K562 (cell line): Measurements from ENCODE around the gene RABL6. TPM values are rescaled to one million over a fixed set of nuclear protein-coding genes. Genes with fewer than 3 reads are reported as not detected.

Experiments used
- ATF6 ChIP-seq: sonication (generic); formaldehyde crosslinking; IDR thresholded peaks from 2 replicates; pipeline ENCODE4 v1.4.0; 2020; ENCODE audit warnings: mild to moderate bottlenecking, missing genetic modification reagents
- BHLHE40 ChIP-seq: IDR thresholded peaks from 2 replicates; pipeline ENCODE4 v1.6.1; 2011; ENCODE audit warnings: low read length, improper control_type of control experiment
- E2F4 ChIP-seq: sonication (generic); formaldehyde crosslinking; IDR thresholded peaks from 2 replicates; pipeline ENCODE4 v1.8.0; 2022; ENCODE audit warnings: mild to moderate bottlenecking, low read depth, missing genetic modification reagents
- ELK1 ChIP-seq: sonication (generic); formaldehyde crosslinking; IDR thresholded peaks from 2 replicates; pipeline ENCODE4 v1.8.1; 2022; ENCODE audit warnings: missing genetic modification reagents
- EZH2 ChIP-seq: IDR thresholded peaks from 2 replicates; pipeline ENCODE4 v1.6.1; 2012; ENCODE audit warnings: low read depth, mild to moderate bottlenecking, inconsistent platforms, low read length, borderline replicate concordance
- GTF2F1 ChIP-seq: IDR thresholded peaks from 2 replicates; pipeline ENCODE4 v1.6.1; 2011; ENCODE audit warnings: low read depth, low read length, improper control_type of control experiment
- KAT8 ChIP-seq: fragments of 450-650 bp; IDR thresholded peaks from 2 replicates; pipeline ENCODE4 v1.6.1; 2016; ENCODE audit warnings: low read depth, mild to moderate bottlenecking
- NBN ChIP-seq: fragments of 450-650 bp; IDR thresholded peaks from 2 replicates; pipeline ENCODE4 v1.6.1; 2016; ENCODE audit warnings: low read depth, mild to moderate bottlenecking
- NR4A1 ChIP-seq, 2 experiments: fragments of 250-450 bp in 1 of 2; fragments of 450-650 bp in 1 of 2; sonication (Bioruptor Pico) in 1 of 2; IDR thresholded peaks; 2 replicates each; pipeline versions ENCODE4 v1.4.0 to v1.6.1; 2016 to 2020; ENCODE audit warnings: mild to moderate bottlenecking in 2 of 2, missing compliant biosample characterization in 1 of 2, missing genetic modification characterization in 1 of 2, moderate library complexity in 1 of 2
- POLR2G ChIP-seq: fragments of 200-400 bp; formaldehyde crosslinking; IDR thresholded peaks from 2 replicates; pipeline ENCODE4 v1.6.1; 2017; ENCODE audit warnings: low read depth, mild to moderate bottlenecking, antibody characterized with exemption, low read length, moderate library complexity
- PTTG1 ChIP-seq: fragments of 450-650 bp; IDR thresholded peaks from 2 replicates; pipeline ENCODE4 v1.6.1; 2016; ENCODE audit warnings: low read depth, mild to moderate bottlenecking, missing genetic modification characterization, missing compliant biosample characterization
- RB1 ChIP-seq: fragments of 450-650 bp; IDR thresholded peaks from 2 replicates; pipeline ENCODE4 v1.6.1; 2017; ENCODE audit warnings: low read depth, mild to moderate bottlenecking
- STAT5B ChIP-seq: fragments of 250-450 bp; sonication (Bioruptor Pico); IDR thresholded peaks from 2 replicates; pipeline ENCODE4 v1.8.0; 2021; ENCODE audit warnings: mild to moderate bottlenecking, inconsistent platforms
- VEZF1 ChIP-seq: fragments of 200-800 bp; sonication (Bioruptor generic); IDR thresholded peaks from 2 replicates; pipeline ENCODE4 v1.6.1; 2017; ENCODE audit warnings: missing genetic modification characterization, missing compliant biosample characterization
- ZBTB26 ChIP-seq: fragments of 450-650 bp; formaldehyde crosslinking; IDR thresholded peaks from 2 replicates; pipeline ENCODE4 v1.4.0; 2022; ENCODE audit warnings: missing genetic modification characterization
- ZBTB7A ChIP-seq: IDR thresholded peaks from 2 replicates; pipeline ENCODE4 v1.6.1; 2011; ENCODE audit warnings: low read depth, mild to moderate bottlenecking, low read length, moderate library complexity, borderline replicate concordance; ENCODE audit not compliant: control insufficient read depth
- ZFP30 ChIP-seq: fragments of 250-450 bp; sonication (Bioruptor Pico); IDR thresholded peaks from 2 replicates; pipeline ENCODE4 v1.8.0; 2022; ENCODE audit warnings: moderate library complexity, mild to moderate bottlenecking, inconsistent platforms, borderline replicate concordance
- ZNF347 ChIP-seq: fragments of 450-650 bp; formaldehyde crosslinking; IDR thresholded peaks from 2 replicates; pipeline ENCODE4 v1.4.0; 2020; ENCODE audit warnings: low read depth, mild to moderate bottlenecking, moderate library complexity
- ZNF75A ChIP-seq: fragments of 450-650 bp; formaldehyde crosslinking; IDR thresholded peaks from 2 replicates; pipeline ENCODE4 v1.4.0; 2020; ENCODE audit warnings: mild to moderate bottlenecking
- ZNF830 ChIP-seq: fragments of 250-450 bp; sonication (Bioruptor Pico); IDR thresholded peaks from 2 replicates; pipeline ENCODE4 v1.5.0; 2021; ENCODE audit warnings: mild to moderate bottlenecking
- polyA plus RNA-seq, 8 experiments: library from polyadenylated mRNA; depleted of rRNA in 4 of 8; stranded (reverse) in 5 of 8; unstranded in 3 of 8; fragments of >200 nt; fragmentation: Nextera tagmentation in 2 of 8; fragmentation: Illumina TruSeq in 1 of 8; extraction: Ambion mirVana in 2 of 8; extraction: Trizol in 1 of 8; gene quantifications; 2 replicates each; pipeline versions ENCODE4 v1.2.1 to v1.2.3, GENCODE V29; 2011 to 2014; ENCODE audit warnings: inconsistent platforms in 1 of 8, missing spikeins in 1 of 8
- total RNA-seq, 7 experiments: library from RNA; depleted of rRNA in 6 of 7; stranded (reverse); fragments of >200 nt in 6 of 7; fragmentation: Illumina TruSeq in 2 of 7; extraction: Trizol in 2 of 7; gene quantifications; 2 replicates each; pipeline versions ENCODE4 v1.2.1 to v1.2.3, GENCODE V29; 2011 to 2021; ENCODE audit warnings: low replicate concordance in 1 of 7

The RABL6 gene
- total and polyA plus RNA-seq, 9 of the 15 experiments (the other 6 are each of a cell fraction or from before 2014, with no cell fraction given): 5.6 to 181 (median 84.5) TPM

- TF ChIP-seq E2F4 (CRISPR knock-in tag) (no peak), EZH2 (no peak), ZFP30 (no peak), ATF6 (CRISPR knock-in tag) (no peak), ZBTB7A (no peak), KAT8 (no peak), ZNF75A (CRISPR knock-in tag) (no peak), VEZF1 (CRISPR knock-in tag) (peak; percentile 85), ELK1 (CRISPR knock-in tag) (no peak), RB1 (peak; percentile 95), NBN (no peak), NR4A1 (CRISPR knock-in tag; IDR thresholded peaks at IDR 0.05) (no peak), NR4A1 (tag; IDR thresholded peaks at IDR 0.05) (no peak), GTF2F1 (no peak), STAT5B (CRISPR knock-in tag) (no peak), ZNF830 (CRISPR knock-in tag) (no peak), PTTG1 (tag) (no peak), BHLHE40 (peak; percentile 67), POLR2G (peak; percentile 83), ZNF347 (CRISPR knock-in tag) (no peak), ZBTB26 (CRISPR knock-in tag) (no peak)
These were observed at the start of gene RABL6 (continued) for GRCh38 chr9:136807281-136808074.
